Spleen (tissue), 7 donors: ENCODE measurements around the gene ACTA2.

Source experiments
- POLR2AphosphoS5 ChIP-seq, 3 donors: sonication (generic); formaldehyde crosslinking; IDR thresholded peaks; one replicate each; pipeline ENCODE4 v1.5.1; 2017; ENCODE audit warnings: antibody characterized with exemption in 3 of 3
- TF ChIP-seq, protein P1 (sequence below), 11 experiments: fragments of 200-600 bp in 7 of 11; fragments of 450-650 bp in 4 of 11; sonication (generic) in 4 of 11; IDR thresholded peaks in 8 of 11; conservative IDR thresholded peaks in 3 of 11; 1 replicate in 7 of 11; 2 replicates in 4 of 11; pipeline versions ENCODE4 v1.4.0 to v1.8.0; 2016 to 2021; ENCODE audit warnings: antibody characterized with exemption in 11 of 11, inconsistent platforms in 4 of 11, mild to moderate bottlenecking in 1 of 11
- donor health status: DM: no; HTN: no; CAD: no; lungs with moderate emphysema.
- donor health status: DM: no; HTN: no; CAD: no.
- donor health status: DM: no; HTN: no; CAD: no.

DNA sequence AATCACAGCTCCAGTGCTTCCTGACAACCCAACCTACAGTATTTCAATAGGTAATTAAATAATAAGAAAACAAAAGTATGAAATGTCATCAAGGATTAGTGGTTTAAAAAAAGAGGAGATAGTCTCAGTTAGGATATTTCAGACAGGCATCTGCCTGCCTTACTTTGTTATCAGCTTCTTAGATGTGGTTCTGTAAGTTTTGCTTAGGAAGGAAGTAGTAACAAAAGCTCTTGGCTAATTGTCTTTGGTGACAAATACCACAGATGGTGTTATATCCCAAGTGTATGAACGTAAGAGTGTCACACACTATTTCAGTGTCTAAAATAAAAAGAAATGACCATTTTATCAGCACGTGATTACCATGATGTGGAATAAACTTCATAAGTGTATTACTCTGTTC is 9.8 kb upstream of the ACTA2 start:
- TF ChIP-seq, protein P1, sequence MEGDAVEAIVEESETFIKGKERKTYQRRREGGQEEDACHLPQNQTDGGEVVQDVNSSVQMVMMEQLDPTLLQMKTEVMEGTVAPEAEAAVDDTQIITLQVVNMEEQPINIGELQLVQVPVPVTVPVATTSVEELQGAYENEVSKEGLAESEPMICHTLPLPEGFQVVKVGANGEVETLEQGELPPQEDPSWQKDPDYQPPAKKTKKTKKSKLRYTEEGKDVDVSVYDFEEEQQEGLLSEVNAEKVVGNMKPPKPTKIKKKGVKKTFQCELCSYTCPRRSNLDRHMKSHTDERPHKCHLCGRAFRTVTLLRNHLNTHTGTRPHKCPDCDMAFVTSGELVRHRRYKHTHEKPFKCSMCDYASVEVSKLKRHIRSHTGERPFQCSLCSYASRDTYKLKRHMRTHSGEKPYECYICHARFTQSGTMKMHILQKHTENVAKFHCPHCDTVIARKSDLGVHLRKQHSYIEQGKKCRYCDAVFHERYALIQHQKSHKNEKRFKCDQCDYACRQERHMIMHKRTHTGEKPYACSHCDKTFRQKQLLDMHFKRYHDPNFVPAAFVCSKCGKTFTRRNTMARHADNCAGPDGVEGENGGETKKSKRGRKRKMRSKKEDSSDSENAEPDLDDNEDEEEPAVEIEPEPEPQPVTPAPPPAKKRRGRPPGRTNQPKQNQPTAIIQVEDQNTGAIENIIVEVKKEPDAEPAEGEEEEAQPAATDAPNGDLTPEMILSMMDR (IDR thresholded peaks at IDR 0.05 in 8 of 11, conservative IDR thresholded peaks at IDR 0.05 in 3 of 11) = no peak
- TF ChIP-seq POLR2AphosphoS5 (IDR thresholded peaks at IDR 0.05) = no peak
